G401 (cell line): ENCODE measurements around the gene TMEM9. TPM values are rescaled to one million over a fixed set of nuclear protein-coding genes. Genes with fewer than 3 reads are reported as not detected.

Experiments
- DNase-seq: peaks from one replicate; pipeline ENCODE4 v3.0.0-alpha.2; 2015; ENCODE audit warnings: low spot score
- in situ Hi-C: cut with HindIII; loops from 2 replicates; pipeline ENCODE4 v1.10.0; 2016; ENCODE audit warnings: low sequenced_read_pairs, mixed read lengths
- total RNA-seq: library from RNA; depleted of rRNA; stranded (reverse); fragments of >200 nt; shearing (Covaris generic); gene quantifications from 2 replicates; pipeline ENCODE4 v1.2.3, GENCODE V29; 2014; rRNA removed

TMEM9 gene
- 541 and 629 TPM in 2 replicates for total RNA-seq

DNA sequence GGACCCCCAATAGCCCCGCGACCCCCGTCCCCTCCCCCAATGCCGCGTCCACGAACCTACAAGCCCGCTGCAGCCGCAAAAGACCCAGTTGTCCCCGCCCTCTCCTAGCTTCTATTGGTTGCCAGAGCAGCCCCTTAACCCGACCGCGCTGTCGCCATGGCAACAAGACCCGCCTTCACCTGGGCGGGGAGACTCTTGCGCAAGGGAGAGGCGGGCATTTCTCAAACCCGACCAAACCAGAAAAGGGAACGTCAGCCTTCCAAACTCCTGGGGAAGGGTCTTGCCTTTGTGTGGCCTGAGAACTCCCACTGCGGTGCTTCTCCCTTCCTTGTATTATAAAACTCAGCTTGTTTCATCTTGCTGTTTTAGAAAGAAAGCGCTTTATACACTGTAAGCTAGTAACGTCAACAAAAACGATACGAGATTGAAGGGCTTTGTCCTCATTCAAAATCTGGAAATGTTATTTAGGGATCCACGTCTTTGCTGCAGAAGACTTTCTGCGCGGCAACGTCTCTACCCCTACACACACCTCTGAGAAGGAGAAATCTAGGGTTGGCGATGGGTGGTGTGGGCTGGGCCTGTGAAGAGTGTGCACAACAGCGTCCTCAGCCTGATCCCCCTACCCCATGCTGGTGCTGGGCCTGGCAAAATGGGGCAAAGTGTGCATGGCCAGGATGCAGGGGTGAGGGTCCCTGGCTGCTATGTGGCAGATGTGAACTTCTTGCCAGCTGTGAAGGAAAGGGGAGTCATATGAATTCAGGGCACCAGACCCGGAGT is at the start of gene TMEM9:
TSS of gene TMEM9 (minus strand) at position 86 of the 777 bp plus-strand sequence. CDS start 551 bp downstream, outside the sequence.
- in situ Hi-C loops, result no loop called here
- peak; percentile 98 for DNase-seq

GRCh38 chr1:201198598-201198997 is 44.3 kb upstream of the TMEM9 start:
- in situ Hi-C loops, result no loop called here
- DNase-seq, result no peak

DNA sequence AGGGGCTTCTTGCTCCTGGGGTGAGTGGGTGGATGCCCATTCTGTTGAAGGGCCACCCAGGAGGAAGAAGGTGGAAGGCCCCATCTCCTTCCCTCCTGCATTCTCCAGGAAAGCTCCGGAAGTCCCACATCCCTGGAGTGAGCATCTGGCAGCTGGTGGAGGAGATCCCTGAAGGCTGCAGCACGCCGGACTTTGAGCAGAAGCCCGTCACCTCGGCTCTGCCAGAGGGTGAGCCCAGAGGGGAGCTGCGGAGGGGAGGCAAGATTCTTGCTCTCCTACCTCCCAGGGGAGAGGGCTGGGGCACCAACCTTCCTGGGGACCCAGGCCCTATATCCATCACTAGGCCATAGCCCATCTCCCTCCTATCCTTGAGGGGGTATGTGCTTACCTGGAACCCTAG is 39.8 kb upstream of the TMEM9 start:
- no peak for DNase-seq
- in situ Hi-C loops, result no loop called here

- peak; percentile 49 for DNase-seq
- in situ Hi-C loops, result no loop called here
Measured at GRCh38 chr1:201192261-201192788, 38.1 kb upstream of the TMEM9 start.

DNA sequence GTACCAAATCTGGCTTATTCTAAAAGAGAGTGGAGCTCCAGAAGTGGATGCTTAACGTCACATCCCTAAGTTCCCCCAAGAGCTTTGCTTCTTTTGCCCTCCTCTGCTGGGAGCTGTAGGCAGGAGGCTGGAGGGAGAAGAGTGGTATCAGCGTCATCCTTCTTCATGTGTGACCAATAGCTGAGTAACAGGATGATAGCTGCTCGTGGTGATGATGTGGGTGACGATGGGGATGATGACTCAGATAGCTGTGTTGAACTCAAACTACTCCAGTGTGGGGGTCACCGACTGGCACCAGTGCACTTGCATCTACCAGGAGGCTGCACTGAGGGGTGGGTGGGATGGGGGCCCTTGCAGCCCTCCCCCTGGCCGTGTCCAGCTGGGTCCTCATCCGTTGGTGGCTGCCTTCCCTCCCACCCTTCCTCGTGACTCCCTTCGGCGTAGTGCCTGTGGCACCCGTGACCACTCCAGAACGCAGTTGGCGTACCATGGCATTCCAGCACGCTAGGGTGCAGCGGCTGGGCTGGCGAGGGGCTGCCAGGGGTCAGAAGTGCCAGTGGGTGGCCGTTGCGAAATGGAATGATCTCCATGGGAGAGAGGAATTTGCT is 37.5 kb upstream of the TMEM9 start:
- in situ Hi-C loops, result no loop called here
- DNase-seq, result no peak

DNA sequence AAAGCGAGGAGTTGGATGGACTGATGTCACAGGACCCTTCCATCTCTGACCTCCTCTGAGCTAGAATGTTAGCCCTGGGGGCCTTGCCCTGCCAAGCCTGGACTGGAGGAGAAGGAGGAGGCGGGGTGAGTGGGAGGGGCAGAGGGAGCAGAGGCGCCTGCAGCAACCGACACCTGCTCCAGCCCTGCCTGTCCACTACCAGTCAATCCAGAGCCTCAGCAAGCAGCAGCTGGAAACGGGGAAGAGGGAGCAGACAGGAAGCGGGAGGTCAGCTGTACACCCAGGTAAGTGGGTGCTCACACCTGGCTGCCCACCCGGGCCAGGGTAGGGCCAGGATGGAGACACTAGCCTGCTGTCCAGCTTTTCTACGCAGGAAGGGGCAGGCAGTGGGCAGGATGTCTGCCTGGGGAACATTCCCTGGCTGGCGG is 36.4 kb upstream of the TMEM9 start, which contains the start of gene IGFN1:
TSS of gene IGFN1 (plus strand) at position 201 of the 428 bp plus-strand sequence. CDS start 2,470 bp downstream, outside the sequence.
- in situ Hi-C loops, result no loop called here
- DNase-seq, result peak; percentile 54

GRCh38 chr1:201190005-201190404 is 35.7 kb upstream of the TMEM9 start:
- in situ Hi-C loops, result no loop called here

DNA sequence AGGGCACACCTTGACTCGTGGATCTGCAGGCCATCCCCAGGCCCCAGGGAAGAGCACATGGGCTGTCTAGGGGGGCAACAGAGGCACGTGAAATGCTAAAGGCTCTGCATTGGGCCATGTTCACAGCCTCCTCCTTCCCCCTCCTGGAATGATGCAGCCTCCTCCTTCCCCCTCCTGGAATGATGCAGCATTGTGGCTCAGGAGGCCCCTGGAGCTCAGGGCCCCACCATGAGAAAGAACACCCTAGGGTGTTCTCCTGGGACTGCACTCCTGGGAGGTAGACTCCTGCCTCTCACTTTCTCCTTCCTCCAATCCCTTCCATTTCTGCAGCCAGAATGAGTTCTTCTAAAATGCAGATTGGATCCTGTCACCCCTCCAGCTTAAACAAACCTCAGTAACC is 34.8 kb upstream of the TMEM9 start:
- DNase-seq, result no peak
- in situ Hi-C loops, result no loop called here

More at GRCh38 chr1:201190005-201190404, 35.7 kb upstream of the TMEM9 start:
- no peak for DNase-seq

DNA sequence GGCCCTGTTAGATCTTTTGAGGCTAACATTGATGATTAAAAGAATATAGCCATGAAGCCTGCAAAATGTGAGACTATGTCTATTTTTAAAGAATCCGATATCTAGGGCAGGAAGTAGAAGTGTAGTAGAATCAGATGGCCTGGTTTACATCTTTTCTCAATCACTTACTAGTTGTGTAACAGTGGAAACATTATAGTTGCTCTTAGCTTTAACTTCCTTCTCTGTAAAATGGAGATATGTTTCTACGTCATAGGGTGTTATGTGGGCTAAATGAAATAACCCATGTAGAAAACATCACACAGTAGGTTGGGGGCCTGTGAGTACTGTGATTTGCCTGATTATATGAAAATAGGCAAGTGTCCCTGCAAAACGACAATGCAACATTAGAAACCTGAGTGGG is 31.9 kb upstream of the TMEM9 start:
- no peak for DNase-seq
- in situ Hi-C loops, result no loop called here

DNA sequence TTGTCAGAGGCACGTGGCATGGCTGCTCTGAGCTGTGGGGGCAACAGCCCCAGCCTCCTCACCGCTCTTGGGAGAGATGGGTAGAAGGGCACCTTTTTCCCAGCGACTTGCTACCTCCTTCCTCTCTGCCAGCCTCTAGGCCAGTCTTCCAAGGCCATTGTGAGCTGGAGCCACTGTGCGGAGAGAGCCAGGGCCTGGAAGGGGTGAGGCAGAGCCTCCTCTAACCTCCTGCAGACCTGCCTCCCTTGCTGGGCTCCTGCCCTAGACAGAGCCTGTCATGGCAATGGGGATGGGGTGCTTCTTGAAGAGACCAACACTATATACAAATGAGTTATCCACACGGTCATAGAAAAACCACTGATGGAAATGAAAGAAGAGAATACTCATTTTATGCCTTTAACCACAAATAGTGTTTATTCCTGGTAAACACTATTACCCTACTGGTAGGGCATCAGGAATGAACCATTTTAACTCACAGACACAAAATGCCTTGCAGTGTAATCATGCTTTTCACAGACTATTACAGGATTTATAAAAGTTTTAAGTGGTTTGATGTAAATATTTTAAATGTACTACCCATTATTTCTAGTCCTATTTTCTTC is 31.4 kb upstream of the TMEM9 start:
- in situ Hi-C loops, result no loop called here
- DNase-seq, result no peak

DNA sequence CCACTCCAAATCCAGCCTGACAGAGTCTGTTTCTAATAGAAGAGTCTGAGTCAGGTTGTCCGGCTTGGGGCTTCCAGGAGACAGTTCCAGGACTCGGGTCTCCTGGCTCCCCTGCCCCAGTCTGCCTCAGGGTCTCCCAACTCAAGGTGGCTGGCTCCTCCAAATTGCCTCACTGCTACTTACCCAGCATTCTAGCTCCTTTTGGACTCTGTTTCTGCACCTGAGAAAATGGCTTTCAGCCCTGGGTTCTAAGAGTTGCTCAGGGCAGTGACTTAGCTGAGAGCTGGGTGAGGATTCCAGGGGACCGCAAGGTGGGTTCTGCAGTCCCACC is 30.8 kb upstream of the TMEM9 start:
- in situ Hi-C loops, result no loop called here
- no peak for DNase-seq

- in situ Hi-C loops, result no loop called here
- DNase-seq, result peak; percentile 74
Measured at GRCh38 chr1:201184307-201185122, 30.2 kb upstream of the TMEM9 start.

DNA sequence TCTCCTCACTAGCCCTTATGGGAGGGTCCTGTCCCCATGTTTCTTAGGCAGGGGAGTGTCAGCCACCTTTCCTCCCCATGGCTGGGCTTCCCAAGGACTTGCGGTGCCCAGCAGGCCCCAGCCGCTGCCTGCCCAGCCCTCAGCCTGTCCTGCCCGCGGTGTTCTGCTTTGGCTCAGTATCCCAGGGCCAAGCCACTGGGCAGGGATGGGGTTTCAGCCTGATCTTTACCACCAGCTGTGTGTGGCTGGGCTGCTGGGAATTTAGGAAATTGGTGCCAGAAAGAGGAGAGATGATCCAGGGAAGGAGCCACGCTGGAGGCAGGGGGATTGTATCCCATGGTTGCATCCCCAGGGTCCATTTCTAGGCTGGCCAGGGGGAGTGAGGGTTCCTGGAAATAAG is 29.5 kb upstream of the TMEM9 start:
- in situ Hi-C loops, result no loop called here
- peak; percentile 17 for DNase-seq

GRCh38 chr1:201183209-201183608 is 28.9 kb upstream of the TMEM9 start:
- DNase-seq, result peak; percentile 16
- in situ Hi-C loops, result no loop called here

DNA sequence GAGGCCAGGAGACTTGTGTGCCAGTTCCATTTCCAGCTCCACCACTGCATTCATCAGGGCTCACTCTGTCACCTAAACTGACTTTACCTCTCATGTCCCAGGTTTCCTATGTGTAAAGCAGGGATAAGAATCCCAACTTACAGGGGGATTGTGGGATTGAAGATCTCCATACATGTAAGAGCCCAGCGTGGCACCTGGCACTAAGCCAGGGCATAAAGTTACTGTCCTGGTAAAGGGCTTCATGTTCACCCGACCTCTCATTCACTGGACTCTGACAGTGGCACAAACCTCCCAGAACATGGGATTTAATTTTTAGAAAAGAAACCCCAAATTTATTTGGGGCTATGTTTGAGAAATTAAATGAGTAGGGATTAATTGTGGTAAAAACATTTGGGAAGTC is 27.5 kb upstream of the TMEM9 start:
- DNase-seq, result no peak
- in situ Hi-C loops, result no loop called here

DNA sequence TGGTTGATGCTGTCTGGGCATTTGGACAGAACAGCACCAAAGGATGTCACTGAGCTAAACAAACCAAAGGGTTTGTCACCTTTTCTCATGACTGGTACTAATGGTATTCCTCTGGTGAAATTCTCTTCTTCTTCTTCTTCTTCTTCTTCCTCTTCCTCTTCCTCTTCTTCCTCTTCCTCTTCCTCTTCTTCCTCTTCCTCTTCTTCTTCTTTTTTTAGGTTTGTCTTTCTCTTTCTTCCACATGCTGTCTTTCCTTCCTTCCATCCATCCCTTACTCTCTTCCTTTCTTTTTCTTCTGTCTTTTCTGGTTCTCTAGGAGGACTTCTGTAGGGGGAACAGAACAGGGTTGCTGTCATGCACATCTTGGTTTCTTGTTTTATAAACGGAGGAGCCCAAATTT is 27.0 kb upstream of the TMEM9 start:
- DNase-seq, result no peak
- in situ Hi-C loops, result no loop called here

GRCh38 chr1:201180901-201181300 is 26.6 kb upstream of the TMEM9 start:
- DNase-seq, result peak; percentile 26
- in situ Hi-C loops, result no loop called here

- in situ Hi-C loops, result no loop called here
- peak; percentile 50 for DNase-seq
Measured at GRCh38 chr1:201180141-201180540, 25.9 kb upstream of the TMEM9 start.

GRCh38 chr1:201178718-201179117 is 24.4 kb upstream of the TMEM9 start:
- no peak for DNase-seq
- in situ Hi-C loops, result no loop called here
